Stimulated activated CD4-positive, alpha-beta T cell treated with anti-CD3 and anti-CD28 coated beads, Interleukin-2, amount 100 ng/mL, for 24 hours (primary cell): ENCODE data around the gene IFNK.
A peak's percentile ranks its signal among the peaks of the same experiment; 100 is the strongest.

ENCODE experiments used
- DNase-seq, 2 donors: peaks; one replicate each; pipeline ENCODE4 v3.0.0-alpha.2; 2020

The IFNK gene

DNA sequence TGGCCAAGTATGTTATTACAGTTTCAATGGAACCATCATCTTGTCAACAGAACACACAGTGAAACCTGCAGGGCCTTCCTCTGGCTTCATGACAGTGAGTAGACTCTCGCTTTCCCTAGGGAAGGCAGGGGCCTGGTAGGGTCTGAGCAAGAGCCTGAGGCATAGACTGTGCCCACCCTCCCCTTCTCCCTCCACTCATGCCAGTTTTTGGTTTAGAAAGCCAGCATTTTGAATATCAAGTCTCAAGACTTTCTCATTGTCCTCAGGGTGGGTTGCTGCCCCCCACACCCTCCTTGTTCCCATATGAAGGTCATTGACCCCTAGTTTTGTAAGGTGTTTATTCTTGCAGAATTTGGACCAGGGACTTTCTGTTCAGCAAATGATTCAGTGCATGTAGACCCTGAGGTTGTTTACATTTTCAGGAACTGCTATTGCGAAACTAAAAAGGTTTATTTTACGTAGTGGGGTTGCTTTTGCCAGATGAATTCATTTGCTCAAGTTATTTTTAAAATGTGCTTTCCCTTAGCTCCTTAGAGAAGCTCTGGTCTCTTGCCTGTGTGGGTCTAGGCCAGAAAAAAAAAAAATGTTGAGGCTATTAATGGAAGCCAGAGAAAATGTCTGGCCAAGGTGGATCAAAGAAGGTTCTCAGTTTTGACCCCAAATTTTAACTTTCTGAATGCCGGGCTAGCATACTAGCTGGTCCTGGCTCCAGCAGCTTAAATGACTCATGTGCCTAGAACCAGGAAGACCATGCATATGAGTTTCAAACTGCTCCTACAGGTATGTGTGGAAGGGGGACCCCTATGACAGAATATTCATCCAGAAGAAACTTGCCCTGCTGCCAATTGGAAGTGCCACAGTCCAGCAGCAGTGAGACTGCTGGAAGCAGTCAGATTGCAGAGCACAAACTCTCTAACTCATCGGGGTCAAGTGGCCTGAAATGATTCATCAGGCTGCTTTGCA lies 15.7 kb downstream of the IFNK start:
- DNase-seq: no peak

DNA sequence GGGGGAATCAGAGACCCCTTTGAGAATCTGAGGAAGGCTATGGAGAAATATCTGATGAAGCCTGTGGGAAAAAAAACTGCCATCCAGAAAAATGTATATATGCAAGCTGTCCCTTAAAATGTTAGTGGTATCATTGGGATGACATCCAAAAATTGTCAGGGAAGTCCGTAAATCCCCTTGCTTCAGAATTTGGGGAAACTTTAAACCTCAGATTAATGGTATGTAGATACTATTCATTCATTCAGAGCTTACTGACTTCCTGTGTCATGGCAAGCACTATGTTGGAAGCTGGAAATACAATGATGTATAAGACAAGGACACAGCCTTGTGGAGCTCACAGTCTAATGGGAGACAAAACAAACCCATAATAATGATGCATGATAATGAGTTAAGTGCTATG lies 16.4 kb downstream of the IFNK start:
- DNase-seq: no peak

DNA sequence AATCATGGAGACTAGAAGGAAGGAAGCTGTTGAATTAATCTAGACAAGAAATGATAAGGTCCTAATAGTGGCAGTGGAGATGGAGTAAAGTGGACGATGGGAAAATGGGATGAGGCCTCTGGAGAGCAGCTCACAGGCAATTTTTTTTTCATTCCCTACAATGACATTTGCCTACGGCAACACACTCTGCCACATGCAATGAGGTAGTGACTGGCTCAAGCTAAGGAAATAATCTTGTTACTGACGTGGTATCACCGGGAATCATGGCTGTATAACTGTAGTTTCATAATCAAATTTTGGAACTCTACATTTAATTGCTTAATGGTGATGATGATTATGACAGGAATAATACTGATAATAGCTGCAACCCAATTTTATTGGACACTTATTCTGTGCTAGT lies 17.6 kb downstream of the IFNK start:
- no peak for DNase-seq

DNA sequence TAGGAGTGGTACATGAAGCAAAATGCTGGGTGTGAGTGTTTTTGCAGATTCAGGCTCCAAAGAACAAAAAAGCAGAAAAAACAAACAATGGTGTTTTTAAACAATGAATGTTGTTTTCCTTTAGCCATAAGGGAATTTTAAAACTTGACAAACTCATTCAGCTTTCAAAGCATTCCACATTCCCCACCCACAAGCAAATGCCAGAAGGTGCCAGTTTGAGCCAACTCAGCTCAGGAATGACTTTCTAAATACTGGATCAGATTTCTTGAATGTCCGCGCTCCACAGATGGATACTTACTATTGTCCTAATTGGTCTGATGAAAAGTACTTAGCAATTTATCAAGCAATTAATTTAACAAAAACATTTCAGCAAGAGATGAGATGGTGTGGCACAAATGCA lies 18.4 kb downstream of the IFNK start:
- no peak for DNase-seq

DNA sequence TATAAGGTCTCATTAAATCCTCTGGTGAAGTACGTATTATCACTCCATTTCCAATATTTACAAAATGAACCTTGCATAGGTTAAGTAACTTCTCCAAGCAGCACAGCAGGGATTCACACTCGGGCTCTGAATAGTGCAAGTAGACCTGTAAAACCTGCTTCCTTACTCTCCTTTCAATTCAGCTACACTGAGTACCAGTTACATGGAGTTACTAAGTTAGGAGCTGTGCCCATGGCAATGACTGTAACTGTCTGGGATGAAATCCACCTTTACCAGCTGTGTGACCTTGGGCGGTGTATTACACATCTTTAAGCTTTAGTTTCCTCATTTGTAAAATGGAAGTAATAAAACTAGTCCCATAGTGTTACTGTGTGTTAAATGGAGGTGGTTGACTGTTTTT lies 21.4 kb downstream of the IFNK start:
- DNase-seq: no peak

DNA sequence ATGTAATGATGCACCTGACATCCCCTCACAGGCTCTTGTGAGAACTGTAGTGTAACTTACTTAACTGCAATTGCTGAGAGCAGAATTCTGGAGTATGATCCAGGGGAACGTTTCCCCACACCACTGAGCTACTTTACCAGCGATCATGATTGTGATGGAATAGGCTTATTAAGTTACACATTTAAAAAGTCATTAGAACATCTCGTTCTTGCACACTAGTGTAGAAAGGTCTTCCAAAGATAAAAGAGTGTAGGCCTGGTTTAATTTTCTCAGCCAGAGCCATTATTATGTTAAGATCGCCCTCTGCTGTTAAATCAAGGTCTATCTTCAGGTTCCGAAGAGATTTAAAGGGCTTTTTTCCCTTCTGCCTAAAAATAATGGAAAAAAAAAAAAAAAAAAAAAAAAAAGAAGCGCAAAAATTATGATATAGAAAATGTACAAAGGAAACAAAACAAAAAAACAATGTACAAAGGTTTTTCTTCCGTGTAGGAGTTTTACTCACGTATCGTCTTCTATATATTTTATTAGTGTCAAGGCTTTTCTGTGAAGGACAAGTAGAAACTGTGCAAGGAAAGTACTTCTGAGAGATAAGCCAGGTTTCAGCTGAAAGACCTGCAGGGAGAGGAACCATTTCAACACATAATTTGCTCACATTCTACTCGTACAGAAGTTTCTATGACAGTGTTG lies 24.1 kb downstream of the IFNK start:
- DNase-seq: no peak

DNA sequence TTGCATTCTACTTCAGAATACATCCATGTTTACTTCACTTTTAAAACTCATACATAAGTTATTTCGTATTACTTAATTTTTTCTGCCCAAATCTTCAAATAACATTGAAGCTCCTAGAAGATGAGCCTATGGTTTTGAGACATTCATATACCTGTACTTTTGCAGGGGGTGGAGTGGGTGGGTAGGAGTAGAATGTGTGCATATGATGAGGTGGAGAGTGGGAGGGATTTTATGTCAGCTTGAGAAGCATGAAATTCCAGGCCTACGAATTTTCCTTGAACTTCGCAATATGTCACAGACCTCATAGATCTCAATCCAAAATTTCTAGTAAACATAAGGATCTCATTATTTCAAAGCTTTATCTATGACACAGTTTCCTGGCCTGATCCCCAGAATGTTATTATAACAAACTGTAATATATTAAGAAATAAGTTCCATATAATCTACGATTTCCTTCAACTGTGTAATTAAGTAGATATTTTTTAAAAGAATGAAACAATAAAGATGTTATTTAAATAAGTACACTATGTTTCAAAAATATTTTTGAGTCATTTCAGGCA lies 25.2 kb downstream of the IFNK start:
- DNase-seq: no peak

DNA sequence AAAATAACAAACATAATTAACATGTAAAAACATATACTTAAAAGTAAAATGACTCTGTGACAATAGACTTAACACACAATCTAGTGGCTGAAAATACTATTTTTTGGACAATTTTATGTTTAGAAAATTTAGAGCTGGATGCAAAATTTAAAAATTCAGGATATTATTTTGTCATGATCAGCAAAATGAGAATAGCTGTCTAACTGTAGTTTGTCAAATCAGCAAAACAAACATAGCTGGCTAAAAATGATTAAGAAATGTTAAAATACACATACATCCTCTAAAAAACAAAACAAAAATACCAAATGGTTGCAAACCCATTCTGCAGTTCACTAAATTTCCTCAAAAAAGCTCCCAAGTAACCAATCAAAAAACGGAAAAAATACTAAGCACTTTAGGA lies 30.6 kb downstream of the IFNK start:
- DNase-seq: no peak

DNA sequence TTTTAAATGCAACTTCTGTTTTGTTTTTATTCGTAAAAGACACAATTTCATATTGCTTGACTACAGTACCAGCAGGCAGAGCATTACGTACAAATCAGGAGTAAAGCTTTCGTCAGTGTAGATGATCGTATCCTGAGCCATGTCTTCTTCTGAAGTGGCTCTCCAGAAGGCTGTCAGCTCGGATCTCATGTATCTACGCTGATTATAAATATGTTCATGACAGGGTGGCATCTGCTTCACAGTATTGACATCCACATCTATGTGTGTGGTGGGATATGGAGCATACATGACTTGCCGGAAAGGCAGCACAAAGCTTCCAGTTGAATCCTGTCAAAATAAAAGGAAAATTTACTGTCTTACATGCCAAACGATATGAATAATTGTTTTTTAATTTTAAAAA lies 32.4 kb downstream of the IFNK start:
- DNase-seq: no peak

DNA sequence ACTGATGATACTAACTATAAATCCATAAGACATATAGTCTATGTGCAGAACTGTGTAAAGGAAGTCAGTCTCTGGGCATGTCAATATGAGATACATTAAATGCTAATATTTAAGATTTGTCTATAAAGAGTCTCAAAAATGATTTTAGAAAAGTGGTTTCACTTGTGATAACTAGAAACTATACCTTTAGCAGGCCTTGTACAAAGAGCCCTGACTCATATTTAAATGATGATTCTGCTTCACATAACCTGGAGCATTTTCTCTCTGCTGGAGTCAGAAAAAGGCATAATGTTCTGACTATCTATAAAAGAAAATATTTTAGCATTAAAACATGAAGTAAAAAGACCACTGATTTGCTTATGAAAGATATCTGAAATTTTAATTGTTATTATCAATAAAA lies 34.2 kb downstream of the IFNK start:
- DNase-seq: no peak

DNA sequence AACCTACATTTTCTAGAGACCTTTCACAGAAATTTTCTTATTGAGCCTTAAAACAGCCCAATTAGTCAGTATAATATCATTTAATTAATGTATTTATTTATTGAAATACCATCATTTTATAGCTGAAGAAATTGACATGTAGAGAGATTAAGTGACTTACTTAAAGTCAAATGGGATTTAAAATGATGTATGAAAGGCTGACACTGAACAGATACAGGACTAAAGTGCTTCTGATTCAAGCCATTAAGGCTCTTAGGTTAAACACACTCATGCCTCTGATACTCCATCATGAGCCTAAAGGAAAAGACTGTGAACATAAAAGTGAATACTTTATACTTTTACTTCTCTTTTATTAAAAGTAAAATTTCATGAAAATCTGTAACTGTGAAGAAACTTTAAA lies 36.4 kb downstream of the IFNK start:
- no peak for DNase-seq

DNA sequence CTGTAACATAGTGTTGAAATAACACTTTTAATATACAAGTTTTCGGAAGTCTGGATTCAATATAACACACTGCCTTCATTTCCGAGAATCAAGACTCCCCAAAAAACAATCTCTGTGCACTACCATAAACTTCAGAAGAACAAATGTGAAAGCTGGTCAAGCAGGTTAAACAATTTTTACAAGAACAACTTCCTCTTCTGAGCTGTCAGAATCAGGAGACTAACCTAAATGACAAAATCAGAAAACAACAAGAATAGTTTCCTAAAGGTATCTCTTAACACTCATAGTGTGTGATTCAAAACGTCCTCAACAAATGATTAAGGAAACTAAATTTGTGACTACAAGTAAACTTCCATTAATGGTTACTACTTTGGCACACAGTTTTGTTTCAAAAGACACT lies 37.6 kb downstream of the IFNK start:
- DNase-seq: no peak

DNA sequence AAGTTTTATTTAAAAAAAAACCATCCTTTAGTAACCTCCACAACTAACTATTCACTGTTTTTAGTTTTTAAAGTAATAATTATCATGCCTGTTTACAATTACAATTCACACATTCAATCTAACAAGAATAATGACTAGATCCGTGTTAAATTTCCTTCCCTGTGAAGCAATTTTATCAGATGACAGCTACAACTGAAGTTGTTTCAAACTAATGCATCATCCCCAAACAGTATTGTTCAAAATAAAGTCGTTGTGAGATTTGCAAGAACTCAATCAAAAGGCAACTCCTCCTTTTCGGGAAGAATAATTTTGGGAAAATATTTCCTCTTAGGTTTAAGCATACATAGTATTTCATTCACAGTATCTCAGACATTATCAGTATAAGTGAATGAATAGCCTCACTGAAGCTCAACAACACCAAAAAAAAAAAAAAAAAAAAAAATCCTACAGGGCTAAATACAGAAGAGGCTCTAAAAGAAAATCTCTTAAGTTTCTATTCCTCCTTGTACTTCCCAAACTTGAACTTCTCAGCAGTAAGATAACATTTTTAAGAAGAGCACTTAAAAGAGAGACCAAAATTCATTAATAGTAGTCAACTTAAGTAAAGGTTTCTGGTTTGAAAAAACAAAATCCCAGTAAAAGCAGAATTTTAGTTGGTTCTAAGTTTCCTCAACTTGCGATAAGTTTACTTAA lies 39.8 kb downstream of the IFNK start:
- no peak for DNase-seq

DNA sequence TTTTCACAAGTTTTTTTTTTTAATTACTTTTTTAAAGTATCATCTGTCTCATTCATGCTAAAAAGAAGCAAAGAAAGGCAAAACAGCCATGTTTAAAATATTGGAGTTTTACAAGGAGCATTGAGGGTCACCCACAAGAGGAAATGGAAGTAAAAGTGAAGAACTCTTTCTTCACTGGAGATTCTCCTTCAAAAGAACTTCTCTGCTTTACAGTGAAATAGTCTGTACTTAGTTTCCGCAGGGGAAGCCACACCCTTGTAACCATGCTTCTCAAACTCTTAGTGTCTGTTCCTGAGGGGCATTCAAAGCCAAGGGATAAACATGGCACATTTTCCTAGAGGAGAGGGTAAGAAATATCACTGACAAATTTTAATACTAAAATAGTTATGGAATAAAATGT lies 40.6 kb downstream of the IFNK start:
- DNase-seq: no peak

DNA sequence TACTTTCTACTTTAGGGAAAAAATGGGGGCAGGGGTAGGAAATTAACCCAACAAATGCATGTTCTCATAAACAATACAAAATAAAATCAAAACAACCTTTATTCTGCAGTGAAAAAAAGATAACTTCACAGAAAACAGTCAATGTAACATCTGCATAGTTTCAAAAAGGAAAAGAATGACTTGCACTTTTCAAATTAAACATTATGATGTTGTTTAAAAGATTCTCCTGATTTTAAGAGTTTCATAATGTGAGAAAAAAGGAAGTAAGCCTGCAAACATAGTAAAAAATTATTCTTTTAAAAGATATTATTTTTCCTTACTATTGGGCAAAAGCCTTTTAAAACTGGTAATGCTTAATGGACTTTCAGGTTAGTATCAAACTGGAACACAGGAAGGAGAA lies 41.6 kb downstream of the IFNK start:
- DNase-seq: no peak

DNA sequence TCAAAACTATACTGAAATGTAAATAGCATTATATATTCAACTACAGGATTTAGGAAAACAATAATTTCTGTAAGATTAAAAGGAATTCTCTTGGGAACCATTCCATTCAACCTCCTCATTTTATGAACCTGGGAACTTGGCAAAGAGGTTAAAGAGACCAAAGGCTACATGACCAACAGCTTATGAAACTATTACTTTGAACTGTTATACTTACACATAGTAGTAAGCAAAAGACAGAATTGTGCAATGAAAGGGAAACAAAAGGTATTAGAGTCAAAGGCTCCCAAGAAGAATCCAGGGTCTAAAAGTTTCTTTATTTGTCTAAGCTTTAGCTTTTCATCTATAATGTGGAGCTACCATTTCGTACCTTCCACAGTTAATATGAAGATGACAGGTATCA lies 42.0 kb downstream of the IFNK start:
- DNase-seq: no peak

DNA sequence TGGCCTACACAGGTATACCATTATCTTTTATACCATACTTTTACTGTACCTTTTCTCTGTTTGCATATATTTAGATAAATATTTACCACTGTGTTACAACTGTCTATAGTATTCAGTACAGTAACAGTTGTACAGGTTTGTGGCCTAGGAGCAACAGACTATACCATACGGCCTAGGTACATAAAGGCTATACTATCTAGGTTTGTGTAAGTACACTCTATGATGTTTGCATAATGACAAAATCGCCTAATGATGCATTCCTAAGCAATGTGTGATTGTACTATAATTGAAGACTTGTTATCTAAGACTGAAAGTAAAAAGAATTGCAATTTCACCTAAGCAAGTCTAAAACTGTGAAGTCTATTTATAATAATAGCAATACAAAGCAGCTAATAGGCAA lies 45.3 kb downstream of the IFNK start:
- DNase-seq: no peak

DNA sequence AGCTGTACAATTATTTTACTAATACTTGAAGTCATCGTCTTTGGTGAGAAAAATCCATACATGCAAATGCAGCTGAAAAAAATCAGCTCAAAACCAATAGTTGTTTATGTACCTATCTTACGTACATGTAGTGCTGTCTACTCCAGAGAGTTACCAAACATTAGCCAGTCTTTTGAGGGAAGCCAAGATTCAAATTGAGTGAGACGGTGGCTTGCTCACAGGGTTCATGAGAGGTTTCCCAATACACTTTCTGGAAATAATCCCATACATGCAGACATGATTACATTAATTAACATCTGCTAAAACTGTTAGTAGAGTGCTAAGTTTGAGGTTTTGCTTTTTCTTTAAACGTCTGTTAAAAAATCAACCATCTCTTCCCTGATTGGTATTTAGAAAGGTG lies 46.9 kb downstream of the IFNK start:
- no peak for DNase-seq

DNA sequence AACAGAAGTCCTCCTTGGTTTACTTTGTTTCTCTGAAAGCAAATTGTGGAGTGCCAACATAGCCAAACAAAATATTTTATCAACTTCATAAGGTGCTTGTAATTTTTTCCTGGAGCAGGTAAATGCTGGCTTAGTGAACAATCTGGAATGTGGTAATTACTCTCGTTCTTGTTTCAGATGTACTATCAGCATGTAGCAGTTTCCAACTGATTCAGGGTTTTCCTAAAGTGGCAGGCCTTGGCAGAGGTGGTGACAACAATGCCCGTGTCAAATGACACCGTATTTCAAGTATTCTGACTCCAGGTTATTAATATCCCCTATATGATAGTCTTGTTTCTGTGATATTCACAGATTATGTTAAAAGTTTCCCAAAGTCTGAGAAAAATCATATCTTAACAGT lies 48.0 kb downstream of the IFNK start:
- DNase-seq: no peak

DNA sequence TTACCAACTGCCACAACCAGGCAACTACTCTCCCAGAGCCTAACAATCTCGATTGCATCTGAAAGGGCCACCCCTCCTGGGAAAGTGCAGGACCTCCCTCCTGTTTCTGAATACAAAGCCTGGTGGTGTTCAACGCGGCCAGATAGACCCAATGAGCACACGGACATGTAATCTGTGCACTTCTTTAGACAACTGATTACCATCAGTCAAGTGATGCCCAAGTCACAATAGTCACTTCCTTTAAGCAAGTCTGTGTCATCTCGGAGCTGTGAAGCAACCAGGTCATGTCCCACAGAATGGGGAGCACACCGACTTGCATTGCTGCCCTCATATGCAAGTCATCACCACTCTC lies 48.5 kb downstream of the IFNK start:
- no peak for DNase-seq

DNA sequence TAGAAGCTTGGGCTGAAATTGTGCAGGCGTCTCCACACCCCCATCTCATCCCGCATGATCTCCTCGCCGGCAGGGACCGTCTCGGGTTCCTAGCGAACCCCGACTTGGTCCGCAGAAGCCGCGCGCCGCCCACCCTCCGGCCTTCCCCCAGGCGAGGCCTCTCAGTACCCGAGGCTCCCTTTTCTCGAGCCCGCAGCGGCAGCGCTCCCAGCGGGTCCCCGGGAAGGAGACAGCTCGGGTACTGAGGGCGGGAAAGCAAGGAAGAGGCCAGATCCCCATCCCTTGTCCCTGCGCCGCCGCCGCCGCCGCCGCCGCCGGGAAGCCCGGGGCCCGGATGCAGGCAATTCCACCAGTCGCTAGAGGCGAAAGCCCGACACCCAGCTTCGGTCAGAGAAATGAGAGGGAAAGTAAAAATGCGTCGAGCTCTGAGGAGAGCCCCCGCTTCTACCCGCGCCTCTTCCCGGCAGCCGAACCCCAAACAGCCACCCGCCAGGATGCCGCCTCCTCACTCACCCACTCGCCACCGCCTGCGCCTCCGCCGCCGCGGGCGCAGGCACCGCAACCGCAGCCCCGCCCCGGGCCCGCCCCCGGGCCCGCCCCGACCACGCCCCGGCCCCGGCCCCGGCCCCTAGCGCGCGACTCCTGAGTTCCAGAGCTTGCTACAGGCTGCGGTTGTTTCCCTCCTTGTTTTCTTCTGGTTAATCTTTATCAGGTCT lies 49.0 kb downstream of the IFNK start, which contains the start of gene C9orf72:
Gene C9orf72 (minus strand): TSS at position 564 of the 716 bp plus-strand sequence. CDS start 6,361 bp downstream, outside the sequence.
- DNase-seq: peak; percentile 87
